ENCODE data around the gene SMG9.

Gene SMG9

DNA sequence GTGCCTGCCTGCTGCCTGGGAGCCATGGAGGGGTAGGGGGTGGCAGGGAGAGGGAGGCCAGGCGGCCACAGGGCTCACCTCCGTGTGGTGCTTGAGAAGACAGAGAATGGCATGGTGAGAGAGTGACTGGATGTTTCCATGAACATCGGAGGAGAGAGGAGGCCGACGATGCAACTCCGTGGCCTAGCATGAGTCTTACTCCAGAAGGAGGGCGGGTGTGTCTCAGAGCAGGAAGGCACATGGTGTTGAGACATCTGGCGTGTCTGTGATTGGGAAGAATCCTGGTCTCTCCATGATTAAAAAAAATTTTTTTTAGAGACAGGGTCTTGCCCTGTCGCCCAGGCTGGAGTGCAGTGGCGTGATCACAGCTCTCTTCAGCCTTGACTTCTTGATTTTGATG lies 33.8 kb downstream of the SMG9 start:
- TF ChIP-seq, protein P1, sequence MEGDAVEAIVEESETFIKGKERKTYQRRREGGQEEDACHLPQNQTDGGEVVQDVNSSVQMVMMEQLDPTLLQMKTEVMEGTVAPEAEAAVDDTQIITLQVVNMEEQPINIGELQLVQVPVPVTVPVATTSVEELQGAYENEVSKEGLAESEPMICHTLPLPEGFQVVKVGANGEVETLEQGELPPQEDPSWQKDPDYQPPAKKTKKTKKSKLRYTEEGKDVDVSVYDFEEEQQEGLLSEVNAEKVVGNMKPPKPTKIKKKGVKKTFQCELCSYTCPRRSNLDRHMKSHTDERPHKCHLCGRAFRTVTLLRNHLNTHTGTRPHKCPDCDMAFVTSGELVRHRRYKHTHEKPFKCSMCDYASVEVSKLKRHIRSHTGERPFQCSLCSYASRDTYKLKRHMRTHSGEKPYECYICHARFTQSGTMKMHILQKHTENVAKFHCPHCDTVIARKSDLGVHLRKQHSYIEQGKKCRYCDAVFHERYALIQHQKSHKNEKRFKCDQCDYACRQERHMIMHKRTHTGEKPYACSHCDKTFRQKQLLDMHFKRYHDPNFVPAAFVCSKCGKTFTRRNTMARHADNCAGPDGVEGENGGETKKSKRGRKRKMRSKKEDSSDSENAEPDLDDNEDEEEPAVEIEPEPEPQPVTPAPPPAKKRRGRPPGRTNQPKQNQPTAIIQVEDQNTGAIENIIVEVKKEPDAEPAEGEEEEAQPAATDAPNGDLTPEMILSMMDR (IDR thresholded peaks at IDR 0.05): no peak
- peaks cover 9 to 11% of the 10 kb centered on the region in 2 experiments for H3K4me1 ChIP-seq (ENCODE audit: control insufficient read depth in 1 of 2, insufficient read depth in 1 of 2, low read depth in 1 of 2, low read length in 1 of 2)
- H3K9me3 ChIP-seq: no peaks in the 10 kb centered on the region
- H3K36me3 ChIP-seq: no peaks in the 10 kb centered on the region
- no peak overlapping the region for H3K27ac ChIP-seq
- no peak overlapping the region for H3K4me3 ChIP-seq (ENCODE audit: low read depth in 1 of 2, low read length in 1 of 2)
- H3K27me3 ChIP-seq: no peaks in the 10 kb centered on the region

DNA sequence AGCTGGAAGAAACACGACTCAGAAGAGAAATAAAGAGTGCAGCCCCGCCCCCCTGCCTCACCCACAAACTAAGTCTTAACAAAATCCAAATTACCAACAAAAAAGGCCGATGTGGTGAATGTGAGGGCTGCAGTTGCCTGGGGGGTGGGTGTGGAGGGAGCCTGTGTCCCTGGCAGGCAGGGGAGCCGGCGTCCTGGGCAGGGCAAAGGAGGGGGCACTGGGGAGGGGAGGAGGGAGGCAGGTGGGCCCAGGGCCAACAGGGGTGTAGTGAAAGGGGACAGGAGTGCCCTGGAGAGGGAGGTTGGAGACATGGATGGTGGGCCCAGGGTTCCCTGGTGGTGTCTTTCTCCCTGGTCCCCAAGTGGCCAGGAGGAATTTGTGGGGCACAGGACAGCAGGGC lies 34.8 kb downstream of the SMG9 start:
- Histone ChIP-seq H3K36me3 (no peaks in the 10 kb centered on the region), H3K27ac (no peak overlapping the region), H3K4me3 (ENCODE audit: low read depth in 1 of 2, low read length in 1 of 2) (no peak overlapping the region), H3K4me1 (ENCODE audit: control insufficient read depth in 1 of 2, insufficient read depth in 1 of 2, low read depth in 1 of 2, low read length in 1 of 2) (peaks cover 0 to under 1% of the 10 kb centered on the region in 2 experiments), H3K9me3 (no peaks in the 10 kb centered on the region), H3K27me3 (no peaks in the 10 kb centered on the region)
- TF ChIP-seq, protein P1 (IDR thresholded peaks at IDR 0.05): no peak

DNA sequence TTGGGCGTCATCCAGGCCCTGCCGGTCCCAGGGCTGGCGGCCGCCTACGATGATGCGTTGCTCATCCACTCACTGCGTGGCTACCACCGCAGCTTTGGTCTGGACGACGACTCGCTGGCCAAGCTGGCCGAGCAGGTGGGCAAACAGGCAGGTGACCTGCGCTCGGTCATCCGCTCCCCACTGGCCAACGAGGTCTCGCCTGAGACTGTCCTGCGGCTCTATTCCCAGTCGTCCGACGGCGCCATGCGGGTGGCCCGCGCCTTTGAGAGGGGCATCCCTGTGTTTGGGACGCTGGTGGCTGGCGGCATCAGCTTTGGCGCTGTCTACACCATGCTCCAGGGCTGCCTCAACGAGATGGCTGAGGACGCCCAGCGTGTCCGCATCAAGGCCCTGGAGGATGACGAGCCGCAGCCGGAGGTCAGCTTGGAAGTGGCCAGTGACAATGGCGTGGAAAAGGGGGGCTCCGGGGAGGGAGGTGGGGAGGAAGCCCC lies 35.3 kb downstream of the SMG9 start:
- Histone ChIP-seq H3K4me3 (ENCODE audit: low read depth in 1 of 2, low read length in 1 of 2) (no peak overlapping the region), H3K27ac (no peak overlapping the region), H3K9me3 (no peaks in the 10 kb centered on the region), H3K27me3 (no peaks in the 10 kb centered on the region), H3K36me3 (no peaks in the 10 kb centered on the region), H3K4me1 (ENCODE audit: control insufficient read depth in 1 of 2, insufficient read depth in 1 of 2, low read depth in 1 of 2, low read length in 1 of 2) (no peaks in the 10 kb centered on the region)
- TF ChIP-seq, protein P1 (IDR thresholded peaks at IDR 0.05): no peak

DNA sequence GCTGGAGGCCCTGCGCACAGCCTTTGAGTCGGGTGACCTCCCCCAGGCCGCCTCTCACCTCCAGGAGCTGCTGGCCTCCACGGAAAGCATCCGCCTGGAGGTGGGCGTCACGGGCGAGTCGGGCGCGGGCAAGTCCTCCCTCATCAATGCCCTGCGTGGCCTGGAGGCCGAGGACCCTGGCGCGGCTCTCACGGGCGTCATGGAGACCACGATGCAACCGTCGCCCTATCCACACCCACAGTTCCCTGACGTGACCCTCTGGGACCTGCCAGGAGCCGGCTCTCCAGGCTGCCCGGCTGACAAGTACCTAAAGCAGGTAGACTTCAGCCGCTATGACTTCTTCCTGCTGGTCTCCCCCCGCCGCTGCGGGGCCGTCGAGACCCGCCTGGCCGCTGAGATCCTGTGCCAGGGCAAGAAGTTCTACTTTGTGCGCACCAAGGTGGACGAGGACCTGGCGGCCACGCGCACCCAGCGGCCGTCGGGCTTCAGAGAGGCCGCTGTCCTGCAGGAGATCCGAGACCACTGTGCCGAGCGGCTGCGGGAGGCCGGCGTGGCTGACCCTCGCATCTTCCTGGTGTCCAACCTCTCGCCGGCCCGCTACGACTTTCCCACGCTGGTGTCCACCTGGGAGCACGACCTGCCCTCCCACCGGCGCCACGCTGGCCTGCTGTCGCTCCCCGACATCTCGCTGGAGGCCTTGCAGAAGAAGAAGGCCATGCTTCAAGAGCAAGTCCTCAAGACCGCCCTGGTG lies 36.0 kb downstream of the SMG9 start:
- Histone ChIP-seq H3K27me3 (no peaks in the 10 kb centered on the region), H3K4me1 (ENCODE audit: control insufficient read depth in 1 of 2, insufficient read depth in 1 of 2, low read depth in 1 of 2, low read length in 1 of 2) (no peaks in the 10 kb centered on the region), H3K36me3 (no peaks in the 10 kb centered on the region), H3K27ac (no peak overlapping the region), H3K9me3 (no peaks in the 10 kb centered on the region), H3K4me3 (ENCODE audit: low read depth in 1 of 2, low read length in 1 of 2) (no peak overlapping the region)
- TF ChIP-seq, protein P1 (IDR thresholded peaks at IDR 0.05): no peak

DNA sequence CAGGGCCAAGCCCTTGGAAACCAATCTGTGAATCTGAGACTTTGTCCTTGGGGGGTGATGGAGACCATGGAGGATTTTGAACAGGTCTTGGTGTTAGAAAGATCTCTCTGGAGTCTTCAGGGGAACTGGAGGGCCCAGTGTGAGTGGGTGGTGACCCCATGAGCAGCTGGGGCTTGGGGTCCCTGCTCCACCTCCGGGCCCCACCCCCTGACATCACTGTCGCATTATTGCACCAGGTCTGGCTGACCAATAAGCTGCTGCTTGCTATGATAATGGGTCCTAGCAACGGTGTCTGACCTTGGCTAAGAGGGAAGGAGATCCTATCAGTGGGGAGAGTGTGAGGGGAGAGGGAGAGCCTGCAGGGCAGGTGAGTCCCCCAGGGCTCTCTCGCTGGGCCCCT lies 39.0 kb downstream of the SMG9 start, which contains the start of gene IRGC:
IRGC (plus strand) TSS at position 301 of the 400 bp plus-strand sequence. CDS start 2,483 bp downstream, outside the sequence.
- Histone ChIP-seq H3K27ac (no peak within 1 kb of the TSS), H3K27me3 (peaks cover 7% of the 10 kb centered on the region), H3K4me1 (ENCODE audit: control insufficient read depth in 1 of 2, insufficient read depth in 1 of 2, low read depth in 1 of 2, low read length in 1 of 2) (no peaks in the 10 kb centered on the region), H3K36me3 (no peaks in the 10 kb centered on the region), H3K4me3 (ENCODE audit: low read depth in 1 of 2, low read length in 1 of 2) (no peak within 1 kb of the TSS), H3K9me3 (no peaks in the 10 kb centered on the region)
- TF ChIP-seq, protein P1 (IDR thresholded peaks at IDR 0.05): no peak
